HG02885 (cell line): Measurements from ENCODE around the gene TADA2B.

ENCODE experiments used
- ATAC-seq: cut with Tn5 transposase; IDR thresholded peaks from one replicate; pipeline ENCODE4 v1.9.1; 2021; ENCODE audit warnings: mild to moderate bottlenecking; ENCODE audit not compliant: unreplicated experiment, poor library complexity

The TADA2B gene

GRCh38 chr4:7016512-7016911 is 26.7 kb upstream of the TADA2B start:
- ATAC-seq, result no peak

- no peak for ATAC-seq
These were observed 25.6 kb upstream of the TADA2B start for GRCh38 chr4:7017446-7018048.

- ATAC-seq, result no peak
These were observed 24.9 kb upstream of the TADA2B start for GRCh38 chr4:7018281-7018680.

- ATAC-seq, result no peak
These were observed 23.8 kb upstream of the TADA2B start for GRCh38 chr4:7019367-7019766.

- ATAC-seq, result no peak
These were observed 22.9 kb upstream of the TADA2B start for GRCh38 chr4:7020290-7020689.

GRCh38 chr4:7020856-7021255 is 22.3 kb upstream of the TADA2B start:
- no peak for ATAC-seq

- ATAC-seq, result no peak
These were observed 21.8 kb upstream of the TADA2B start for GRCh38 chr4:7021355-7021754.

- no peak for ATAC-seq
These were observed 21.1 kb upstream of the TADA2B start for GRCh38 chr4:7021930-7022664.

- no peak for ATAC-seq
These were observed 19.7 kb upstream of the TADA2B start for GRCh38 chr4:7023486-7023885.

GRCh38 chr4:7023901-7024300 is 19.3 kb upstream of the TADA2B start:
- ATAC-seq, result no peak

GRCh38 chr4:7024336-7024890 is 18.8 kb upstream of the TADA2B start:
- no peak for ATAC-seq

GRCh38 chr4:7025040-7025602 is 18.1 kb upstream of the TADA2B start:
- ATAC-seq, result no peak

- no peak for ATAC-seq
These were observed 17.1 kb upstream of the TADA2B start for GRCh38 chr4:7026107-7026506.

- ATAC-seq, result no peak
These were observed 15.9 kb upstream of the TADA2B start for GRCh38 chr4:7027284-7027683.

GRCh38 chr4:7027913-7028312 is 15.3 kb upstream of the TADA2B start:
- ATAC-seq, result no peak

- no peak for ATAC-seq
These were observed 14.0 kb upstream of the TADA2B start for GRCh38 chr4:7029212-7029611.

- ATAC-seq, result no peak
These were observed 13.3 kb upstream of the TADA2B start for GRCh38 chr4:7029921-7030320.

- no peak for ATAC-seq
These were observed 12.3 kb upstream of the TADA2B start for GRCh38 chr4:7030856-7031255.

- no peak for ATAC-seq
These were observed 11.4 kb upstream of the TADA2B start for GRCh38 chr4:7031558-7032449.

GRCh38 chr4:7032596-7032995 is 10.6 kb upstream of the TADA2B start:
- no peak for ATAC-seq
